Hepatocyte (in vitro differentiated cells): ENCODE data around the gene ENAH. TPM values are rescaled to one million over a fixed set of nuclear protein-coding genes. Genes with fewer than 3 reads are reported as not detected.

Source experiments
- DNase-seq: peaks from one replicate; pipeline ENCODE4 v3.0.0-alpha.2; 2016; ENCODE audit warnings: low spot score
- H2AFZ ChIP-seq: fragments of 200-600 bp; sonication (generic); 2 replicates; pipeline ENCODE4 v1.6.0; 2016; ENCODE audit warnings: antibody characterized with exemption, mild to moderate bottlenecking
- H3K27ac ChIP-seq: fragments of 200-600 bp; sonication (generic); 2 replicates; pipeline ENCODE4 v1.5.1; 2016; ENCODE audit warnings: mild to moderate bottlenecking
- H3K27me3 ChIP-seq: fragments of 200-600 bp; sonication (generic); 2 replicates; pipeline ENCODE4 v1.6.1; 2016
- H3K36me3 ChIP-seq: fragments of 200-600 bp; sonication (generic); replicated peaks from 2 replicates; pipeline ENCODE4 v1.5.1; 2016; ENCODE audit warnings: low read depth; ENCODE audit not compliant: insufficient read depth
- H3K4me1 ChIP-seq: fragments of 200-600 bp; sonication (generic); 2 replicates; pipeline ENCODE4 v1.5.1; 2016; ENCODE audit warnings: mild to moderate bottlenecking, moderate library complexity; ENCODE audit not compliant: insufficient read depth
- H3K4me2 ChIP-seq: fragments of 200-600 bp; sonication (generic); 2 replicates; pipeline ENCODE4 v1.6.0; 2016
- H3K4me3 ChIP-seq: fragments of 200-600 bp; sonication (generic); 2 replicates; pipeline ENCODE4 v1.5.1; 2016; ENCODE audit warnings: mild to moderate bottlenecking
- H3K79me2 ChIP-seq: fragments of 200-600 bp; sonication (generic); 2 replicates; pipeline ENCODE4 v1.6.0; 2017; ENCODE audit warnings: mild to moderate bottlenecking
- H3K9me2 ChIP-seq: fragments of 200-600 bp; sonication (generic); replicated peaks from 2 replicates; pipeline ENCODE4 v1.6.0; 2017; ENCODE audit warnings: mild to moderate bottlenecking; ENCODE audit not compliant: insufficient read depth
- H3K9me3 ChIP-seq: fragments of 200-600 bp; sonication (generic); 2 replicates; pipeline ENCODE4 v1.5.1; 2016; ENCODE audit warnings: low read depth, mild to moderate bottlenecking
- H4K20me1 ChIP-seq: fragments of 200-600 bp; sonication (generic); 2 replicates; pipeline ENCODE4 v1.6.0; 2016; ENCODE audit warnings: mild to moderate bottlenecking; ENCODE audit not compliant: insufficient read depth, poor library complexity, severe bottlenecking
- CTCF ChIP-seq: fragments of 200-600 bp; sonication (generic); IDR thresholded peaks from 2 replicates; pipeline ENCODE4 v1.5.1; 2016; ENCODE audit warnings: antibody characterized with exemption, mild to moderate bottlenecking; ENCODE audit not compliant: poor library complexity
- EZH2 ChIP-seq: fragments of 200-600 bp; sonication (generic); IDR thresholded peaks from 2 replicates; pipeline ENCODE4 v1.6.1; 2016; ENCODE audit warnings: antibody characterized with exemption, mild to moderate bottlenecking, borderline replicate concordance
- EZH2phosphoT487 ChIP-seq: fragments of 200-600 bp; sonication (generic); IDR thresholded peaks from one replicate; pipeline ENCODE4 v1.6.1; 2018; ENCODE audit warnings: antibody characterized with exemption, mild to moderate bottlenecking, low read depth, moderate library complexity; ENCODE audit not compliant: unreplicated experiment, severe bottlenecking
- WGBS: methylation state at CpG from one replicate; pipeline ENCODE4 v1.1.6; 2016; ENCODE audit warnings: low lambda C conversion rate; ENCODE audit errors: missing lambda C conversion rate; 5-methylcytosine and 5-hydroxymethylcytosine counted together
- polyA plus RNA-seq: library from polyadenylated mRNA; unstranded; fragments of >200 nt; fragmentation: Nextera tagmentation; extraction: Ambion mirVana; gene quantifications from 2 replicates; pipeline ENCODE4 v1.2.1, GENCODE V29; 2016
- total RNA-seq: library from RNA; depleted of rRNA; stranded (reverse); fragments of >200 nt; gene quantifications from 2 replicates; pipeline ENCODE4 v1.2.3, GENCODE V29; 2014

The ENAH gene
- total and polyA plus RNA-seq, 2 experiments from 2014 or later: 51.3 to 115 TPM

GRCh38 chr1:225691861-225692516 is 39.1 kb upstream of the ENAH start:
- H3K4me3 ChIP-seq: no peak overlapping the region
- TF ChIP-seq EZH2 (no peak), EZH2phosphoT487 (no peak), CTCF (no peak)
- H3K4me1 ChIP-seq: peaks cover 28% of the 10 kb centered on the region
- peak overlapping the region; percentile 63 for H3K27ac ChIP-seq
- H3K79me2 ChIP-seq: no peaks in the 10 kb centered on the region
- no peak for DNase-seq
- no peaks in the 10 kb centered on the region for H4K20me1 ChIP-seq
- H3K36me3 ChIP-seq: no peaks in the 10 kb centered on the region
- H3K4me2 ChIP-seq: no peak overlapping the region
- no peaks in the 10 kb centered on the region for H3K27me3 ChIP-seq
- 88% methylated on average over 4 of the region's 4 CpGs for WGBS
- H3K9me3 ChIP-seq: no peaks in the 10 kb centered on the region
- no peak overlapping the region for H2AFZ ChIP-seq
- no peaks in the 10 kb centered on the region for H3K9me2 ChIP-seq

GRCh38 chr1:225691377-225691776 is 38.5 kb upstream of the ENAH start:
- H3K79me2 ChIP-seq: no peaks in the 10 kb centered on the region
- no peaks in the 10 kb centered on the region for H3K36me3 ChIP-seq
- WGBS: 43% methylated on average over 2 of the region's 2 CpGs
- H3K27me3 ChIP-seq: no peaks in the 10 kb centered on the region
- H3K4me1 ChIP-seq: peaks cover 24% of the 10 kb centered on the region
- peak overlapping the region; percentile 4 for H3K4me2 ChIP-seq
- no peak overlapping the region for H3K4me3 ChIP-seq
- TF ChIP-seq EZH2 (no peak), EZH2phosphoT487 (no peak), CTCF (no peak)
- H3K27ac ChIP-seq: peak overlapping the region; percentile 63
- H2AFZ ChIP-seq: no peak overlapping the region
- no peaks in the 10 kb centered on the region for H3K9me2 ChIP-seq
- DNase-seq: peak; percentile 54
- H4K20me1 ChIP-seq: no peaks in the 10 kb centered on the region
- no peaks in the 10 kb centered on the region for H3K9me3 ChIP-seq

- Histone ChIP-seq H2AFZ (no peak overlapping the region), H3K9me3 (no peaks in the 10 kb centered on the region), H3K79me2 (no peaks in the 10 kb centered on the region), H3K27me3 (no peaks in the 10 kb centered on the region), H4K20me1 (no peaks in the 10 kb centered on the region), H3K9me2 (no peaks in the 10 kb centered on the region), H3K4me3 (no peak overlapping the region), H3K27ac (no peak overlapping the region), H3K36me3 (no peaks in the 10 kb centered on the region), H3K4me2 (no peak overlapping the region), H3K4me1 (peaks cover 22% of the 10 kb centered on the region)
- no peak for DNase-seq
- WGBS: 95% methylated on average over 2 of the region's 2 CpGs
- TF ChIP-seq EZH2 (no peak), EZH2phosphoT487 (no peak), CTCF (no peak)
Measured at GRCh38 chr1:225689882-225690459, 37.0 kb upstream of the ENAH start.
